ENCODE measurements around the gene B4GALNT3. TPM values are rescaled to one million over a fixed set of nuclear protein-coding genes. Genes with fewer than 3 reads are reported as not detected.

Gene B4GALNT3
- total RNA-seq, 1 experiment from 2014 or later: 23.3 TPM

GRCh38 chr12:560691-561390 lies 101.1 kb downstream of the B4GALNT3 start:
- H2AFZ ChIP-seq (ENCODE audit: low read length): no peak overlapping the region
- Mint-ChIP-seq H3K27me3 (ENCODE audit: low read depth) (no peaks in the 10 kb centered on the region; the same call in 1 of the 2 replicates), H3K9me3 (no peaks in the 10 kb centered on the region), H3K27ac (no peak overlapping the region), H3K4me3 (no peak overlapping the region), H3K4me1 (peaks cover 2 to 4% of the 10 kb centered on the region in 2 experiments; a peak in 2 of 4 replicates), H3K36me3 (ENCODE audit: insufficient read depth in 1 of 3, low read depth in 3 of 3) (no peaks in the 10 kb centered on the region; a peak in 2 of 7 replicates)
- no peak for TF ChIP-seq CTCF (conservative IDR thresholded peaks at IDR 0.05)
- H3K14ac ChIP-seq (ENCODE audit: insufficient read depth, low read length): no peak overlapping the region
- H2BK5ac ChIP-seq (ENCODE audit: insufficient read length, low read length): no peak overlapping the region
- no peak overlapping the region for H3K56ac ChIP-seq (ENCODE audit: insufficient read length, low read depth, low read length)
- no peak overlapping the region for H2AK5ac ChIP-seq (ENCODE audit: insufficient read length, low read length)
- no peak overlapping the region for H3T11ph ChIP-seq (ENCODE audit: low read length)
- H3K18ac ChIP-seq (ENCODE audit: insufficient read length, low read depth, low read length): no peak overlapping the region
- H3K23ac ChIP-seq (ENCODE audit: insufficient read length, low read depth, low read length): no peak overlapping the region
- H4K91ac ChIP-seq (ENCODE audit: insufficient read length, low read depth, low read length): no peak overlapping the region
- no peak overlapping the region for H4K5ac ChIP-seq (ENCODE audit: insufficient read length, low read depth, low read length)
- H3K23me2 ChIP-seq (ENCODE audit: insufficient read length, low read depth, low read length, poor library complexity, severe bottlenecking): no peaks in the 10 kb centered on the region
- H2BK12ac ChIP-seq (ENCODE audit: insufficient read length, low read depth, low read length): no peak overlapping the region
- no peaks in the 10 kb centered on the region for H3K79me2 ChIP-seq (ENCODE audit: insufficient read depth, low read length)
- H3K4ac ChIP-seq (ENCODE audit: low read depth, low read length): no peak overlapping the region
- no peaks in the 10 kb centered on the region for H3K4me1 ChIP-seq (ENCODE audit: insufficient read depth, low read length)
- WGBS (ENCODE audit: extremely low coverage, insufficient read length, low lambda C conversion rate): no CpG with 5 or more reads among the region's 19 CpGs
- no peak overlapping the region for H3K9ac ChIP-seq (ENCODE audit: extremely low read depth, insufficient read length, low read length)
- no peak overlapping the region for H2BK20ac ChIP-seq (ENCODE audit: low read depth, low read length, poor library complexity, severe bottlenecking)
- H3K27me3 ChIP-seq (ENCODE audit: insufficient read depth, low read length): no peaks in the 10 kb centered on the region
- H4K8ac ChIP-seq (replicated peaks; ENCODE audit: insufficient read length, low read depth, low read length): no peak overlapping the region
- H3K27ac ChIP-seq (ENCODE audit: insufficient read length, low read depth, low read length): no peak overlapping the region
- H2BK120ac ChIP-seq (ENCODE audit: low read depth, low read length, poor library complexity, severe bottlenecking): no peak overlapping the region
- H3K4me2 ChIP-seq (ENCODE audit: insufficient read depth, insufficient read length, low read length): no peak overlapping the region
- DNase-seq: no peak
- no peaks in the 10 kb centered on the region for H4K20me1 ChIP-seq (ENCODE audit: control insufficient read depth, insufficient read depth, insufficient read length)
- no peaks in the 10 kb centered on the region for H3K9me3 ChIP-seq (ENCODE audit: control insufficient read depth, low read depth, low read length)
- H3K79me1 ChIP-seq (ENCODE audit: insufficient read depth, low read depth, low read length, poor library complexity, severe bottlenecking): no peaks in the 10 kb centered on the region
- H2BK15ac ChIP-seq (ENCODE audit: low read depth, low read length): no peak overlapping the region

Data from H9 (cell line).